ENCODE data around the gene DCBLD2.

DNA sequence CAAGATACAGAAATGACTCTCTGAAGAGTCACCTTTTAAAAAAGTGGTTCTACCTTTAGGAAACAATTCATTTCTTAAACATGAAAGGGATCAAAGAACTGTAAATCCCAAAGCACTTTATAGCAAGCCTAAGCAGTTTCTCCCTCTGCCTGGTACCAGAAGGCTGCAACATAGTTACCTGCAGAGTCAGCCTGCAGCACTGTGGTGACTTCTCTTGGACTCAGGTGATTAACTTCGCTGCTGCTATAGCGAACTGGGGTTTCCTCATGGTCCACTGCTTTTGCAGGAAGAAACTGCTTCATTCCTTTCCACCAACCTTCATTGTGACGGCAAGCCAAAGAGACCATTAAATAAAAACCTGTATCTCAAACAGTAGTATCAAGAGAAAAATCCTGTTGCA lies 101.1 kb downstream of the DCBLD2 start:
- TF ChIP-seq, protein P1, sequence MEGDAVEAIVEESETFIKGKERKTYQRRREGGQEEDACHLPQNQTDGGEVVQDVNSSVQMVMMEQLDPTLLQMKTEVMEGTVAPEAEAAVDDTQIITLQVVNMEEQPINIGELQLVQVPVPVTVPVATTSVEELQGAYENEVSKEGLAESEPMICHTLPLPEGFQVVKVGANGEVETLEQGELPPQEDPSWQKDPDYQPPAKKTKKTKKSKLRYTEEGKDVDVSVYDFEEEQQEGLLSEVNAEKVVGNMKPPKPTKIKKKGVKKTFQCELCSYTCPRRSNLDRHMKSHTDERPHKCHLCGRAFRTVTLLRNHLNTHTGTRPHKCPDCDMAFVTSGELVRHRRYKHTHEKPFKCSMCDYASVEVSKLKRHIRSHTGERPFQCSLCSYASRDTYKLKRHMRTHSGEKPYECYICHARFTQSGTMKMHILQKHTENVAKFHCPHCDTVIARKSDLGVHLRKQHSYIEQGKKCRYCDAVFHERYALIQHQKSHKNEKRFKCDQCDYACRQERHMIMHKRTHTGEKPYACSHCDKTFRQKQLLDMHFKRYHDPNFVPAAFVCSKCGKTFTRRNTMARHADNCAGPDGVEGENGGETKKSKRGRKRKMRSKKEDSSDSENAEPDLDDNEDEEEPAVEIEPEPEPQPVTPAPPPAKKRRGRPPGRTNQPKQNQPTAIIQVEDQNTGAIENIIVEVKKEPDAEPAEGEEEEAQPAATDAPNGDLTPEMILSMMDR (conservative IDR thresholded peaks at IDR 0.05; ENCODE audit: low read depth, low read length), result no peak
- TF ChIP-seq MAFK (IDR thresholded peaks at IDR 0.05; ENCODE audit: low read depth, low read length) (no peak), POLR2A (IDR thresholded peaks at IDR 0.05; ENCODE audit: low read depth, low read length) (no peak), NFE2L2 (IDR thresholded peaks at IDR 0.05; ENCODE audit: low read depth, low read length) (no peak), CHD1 (IDR thresholded peaks at IDR 0.05; ENCODE audit: low read depth, low read length) (no peak), RCOR1 (IDR thresholded peaks at IDR 0.05; ENCODE audit: insufficient replicate concordance, low read length) (no peak)
